SK-N-SH treated with all-trans-retinoic acid at 6 μM for 48 hours (cell line): Measurements from ENCODE around the gene FREM3.

Experiments
- ATAC-seq: fragments of 200-7000 bp; cut with Tn5 transposase; 3 replicates; pipeline ENCODE4 v1.9.1; 2020; ENCODE audit warnings: mild to moderate bottlenecking, moderate library complexity
- ARNTL ChIP-seq: fragments of 450-650 bp; formaldehyde crosslinking; IDR thresholded peaks from 2 replicates; pipeline ENCODE4 v1.5.0; 2020; ENCODE audit warnings: low read depth, mild to moderate bottlenecking, moderate library complexity, borderline replicate concordance
- BACH2 ChIP-seq: fragments of 250-450 bp; sonication (Bioruptor Pico); IDR thresholded peaks from 2 replicates; pipeline ENCODE4 v1.9.0; 2021; ENCODE audit warnings: mild to moderate bottlenecking, borderline replicate concordance
- CSDC2 ChIP-seq: fragments of 250-450 bp; sonication (Bioruptor Pico); IDR thresholded peaks from 2 replicates; pipeline ENCODE4 v1.5.0; 2020; ENCODE audit warnings: mild to moderate bottlenecking, moderate library complexity
- ESRRG ChIP-seq: fragments of 250-450 bp; sonication (Bioruptor Pico); IDR thresholded peaks from 2 replicates; pipeline ENCODE4 v1.6.1; 2021; ENCODE audit warnings: mild to moderate bottlenecking
- GLIS3 ChIP-seq: fragments of 250-450 bp; sonication (Bioruptor Pico); IDR thresholded peaks from 2 replicates; pipeline ENCODE4 v1.5.0; 2020; ENCODE audit warnings: mild to moderate bottlenecking, moderate library complexity
- ISL1 ChIP-seq: fragments of 250-450 bp; sonication (Bioruptor Pico); IDR thresholded peaks from 2 replicates; pipeline ENCODE4 v2.1.2; 2022; ENCODE audit warnings: mild to moderate bottlenecking, moderate library complexity
- OSR1 ChIP-seq: fragments of 250-450 bp; sonication (Bioruptor Pico); IDR thresholded peaks from 2 replicates; pipeline ENCODE4 v1.8.0; 2022; ENCODE audit warnings: moderate library complexity, mild to moderate bottlenecking, inconsistent platforms
- POU6F1 ChIP-seq: fragments of 250-450 bp; sonication (Bioruptor Pico); IDR thresholded peaks from 2 replicates; pipeline ENCODE4 v1.8.0; 2021; ENCODE audit warnings: low read depth, mild to moderate bottlenecking, moderate library complexity, borderline replicate concordance
- PPARA ChIP-seq: fragments of 250-450 bp; sonication (Bioruptor Pico); IDR thresholded peaks from 2 replicates; pipeline ENCODE4 v1.5.0; 2020; ENCODE audit warnings: mild to moderate bottlenecking, borderline replicate concordance
- RARB ChIP-seq: fragments of 250-450 bp; sonication (Bioruptor Pico); IDR thresholded peaks from 2 replicates; pipeline ENCODE4 v1.8.0; 2021; ENCODE audit warnings: mild to moderate bottlenecking, moderate library complexity
- SNAI2 ChIP-seq: fragments of 250-450 bp; sonication (Bioruptor Pico); IDR thresholded peaks from 2 replicates; pipeline ENCODE4 v1.5.0; 2020; ENCODE audit warnings: mild to moderate bottlenecking, moderate library complexity
- TCF4 ChIP-seq: fragments of 250-450 bp; sonication (Bioruptor Pico); IDR thresholded peaks from 2 replicates; pipeline ENCODE4 v1.8.0; 2021; ENCODE audit warnings: mild to moderate bottlenecking, moderate library complexity, borderline replicate concordance
- TOX ChIP-seq: fragments of 250-450 bp; sonication (Bioruptor Pico); IDR thresholded peaks from 2 replicates; pipeline ENCODE4 v1.8.0; 2021; ENCODE audit warnings: mild to moderate bottlenecking, moderate library complexity, borderline replicate concordance
- ZFP3 ChIP-seq: fragments of 250-450 bp; sonication (Bioruptor Pico); IDR thresholded peaks from 2 replicates; pipeline ENCODE4 v1.5.0; 2020; ENCODE audit warnings: mild to moderate bottlenecking, moderate library complexity
- ZFP30 ChIP-seq: fragments of 450-650 bp; formaldehyde crosslinking; IDR thresholded peaks from 2 replicates; pipeline ENCODE4 v1.5.0; 2022; ENCODE audit warnings: mild to moderate bottlenecking, moderate library complexity
- ZNF565 ChIP-seq: fragments of 450-650 bp; formaldehyde crosslinking; conservative IDR thresholded peaks from 2 replicates; pipeline ENCODE4 v1.5.0; 2020; ENCODE audit warnings: low read depth, mild to moderate bottlenecking, moderate library complexity
- ZNF70 ChIP-seq: fragments of 450-650 bp; formaldehyde crosslinking; IDR thresholded peaks from 2 replicates; pipeline ENCODE4 v1.5.0; 2020; ENCODE audit warnings: mild to moderate bottlenecking, moderate library complexity
- ZNF8 ChIP-seq: fragments of 450-650 bp; formaldehyde crosslinking; IDR thresholded peaks from 2 replicates; pipeline ENCODE4 v1.5.0; 2020; ENCODE audit warnings: mild to moderate bottlenecking, moderate library complexity
- TF ChIP-seq, protein P1 (sequence below): fragments of 250-450 bp; sonication (Bioruptor Pico); IDR thresholded peaks from 2 replicates; pipeline ENCODE4 v1.8.0; 2020; ENCODE audit warnings: mild to moderate bottlenecking, moderate library complexity, borderline replicate concordance
- TF ChIP-seq, protein P2 (sequence below): fragments of 250-450 bp; sonication (Bioruptor Pico); IDR thresholded peaks from 2 replicates; pipeline ENCODE4 v1.5.1; 2020; ENCODE audit warnings: low read depth, mild to moderate bottlenecking, moderate library complexity
- TF ChIP-seq, protein P3 (sequence below): fragments of 250-450 bp; sonication (Bioruptor Pico); IDR thresholded peaks from 2 replicates; pipeline ENCODE4 v1.5.1; 2021; ENCODE audit warnings: mild to moderate bottlenecking, moderate library complexity
- TF ChIP-seq, protein P4 (sequence below): fragments of 250-450 bp; sonication (Bioruptor Pico); IDR thresholded peaks from 2 replicates; pipeline ENCODE4 v1.5.0; 2020; ENCODE audit warnings: mild to moderate bottlenecking, moderate library complexity

The FREM3 gene

DNA sequence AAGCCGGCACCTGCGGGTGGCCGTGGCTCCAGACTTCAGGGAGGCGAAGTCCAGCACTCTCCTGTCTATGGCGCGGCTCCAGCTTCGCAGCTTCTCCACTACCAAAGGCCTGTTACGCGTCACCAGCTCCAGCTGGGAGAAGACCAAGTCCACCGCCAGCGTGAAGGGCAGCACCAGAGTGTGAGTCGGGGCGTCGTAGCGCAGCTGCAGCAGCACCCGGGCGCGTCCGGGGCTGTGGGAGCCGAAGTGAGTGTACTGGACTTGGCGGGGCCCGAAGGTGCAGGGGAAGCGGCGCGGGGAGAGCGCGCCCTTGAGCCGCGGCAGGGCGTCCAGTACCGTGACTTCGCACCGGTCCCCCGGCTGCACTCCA, 444 bp downstream of the FREM3 start:
- peak; percentile 72 for ATAC-seq
- no peak for TF ChIP-seq TCF4 (CRISPR knock-in tag)

DNA sequence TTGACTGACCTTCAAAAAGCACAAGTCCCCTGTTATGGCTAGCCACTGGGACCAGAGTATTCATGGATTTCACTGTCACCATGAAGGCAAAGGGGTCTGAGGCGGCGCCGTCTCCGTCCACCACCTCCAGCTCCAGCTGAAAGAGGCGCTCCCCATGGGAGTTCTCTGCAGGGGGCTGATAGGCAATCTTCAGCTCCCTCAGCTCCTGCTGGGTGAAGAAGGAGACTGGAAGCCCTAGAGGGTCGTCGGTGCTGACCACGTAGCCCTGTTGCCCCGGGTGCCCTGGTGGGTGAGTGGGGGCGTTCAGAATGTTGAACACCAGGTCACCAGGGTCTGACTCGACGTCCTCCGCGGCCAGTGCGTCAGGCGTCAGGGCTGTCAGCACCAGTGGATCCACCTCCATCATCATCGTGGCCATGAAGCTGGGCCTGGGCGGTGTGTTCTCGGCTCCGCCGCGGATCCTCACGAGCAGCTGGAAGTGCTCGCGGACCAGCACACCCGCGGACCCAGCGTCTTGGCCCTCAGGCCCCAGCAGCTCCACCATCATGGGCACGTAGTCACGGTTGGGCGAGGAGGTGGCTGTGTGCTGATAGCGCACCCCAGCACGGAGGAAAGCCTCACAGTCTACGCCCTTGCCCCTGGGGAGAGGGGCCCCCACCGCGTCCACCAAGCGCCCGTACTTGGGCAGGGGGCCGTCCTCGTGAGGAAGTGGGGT, 987 bp downstream of the FREM3 start:
- no peak for TF ChIP-seq RARB (CRISPR knock-in tag)
- no peak for TF ChIP-seq ZNF8 (CRISPR knock-in tag)
- no peak for TF ChIP-seq BACH2 (CRISPR knock-in tag)
- TF ChIP-seq ARNTL (CRISPR knock-in tag), result no peak
- TF ChIP-seq OSR1 (CRISPR knock-in tag), result no peak
- TF ChIP-seq, protein P1, sequence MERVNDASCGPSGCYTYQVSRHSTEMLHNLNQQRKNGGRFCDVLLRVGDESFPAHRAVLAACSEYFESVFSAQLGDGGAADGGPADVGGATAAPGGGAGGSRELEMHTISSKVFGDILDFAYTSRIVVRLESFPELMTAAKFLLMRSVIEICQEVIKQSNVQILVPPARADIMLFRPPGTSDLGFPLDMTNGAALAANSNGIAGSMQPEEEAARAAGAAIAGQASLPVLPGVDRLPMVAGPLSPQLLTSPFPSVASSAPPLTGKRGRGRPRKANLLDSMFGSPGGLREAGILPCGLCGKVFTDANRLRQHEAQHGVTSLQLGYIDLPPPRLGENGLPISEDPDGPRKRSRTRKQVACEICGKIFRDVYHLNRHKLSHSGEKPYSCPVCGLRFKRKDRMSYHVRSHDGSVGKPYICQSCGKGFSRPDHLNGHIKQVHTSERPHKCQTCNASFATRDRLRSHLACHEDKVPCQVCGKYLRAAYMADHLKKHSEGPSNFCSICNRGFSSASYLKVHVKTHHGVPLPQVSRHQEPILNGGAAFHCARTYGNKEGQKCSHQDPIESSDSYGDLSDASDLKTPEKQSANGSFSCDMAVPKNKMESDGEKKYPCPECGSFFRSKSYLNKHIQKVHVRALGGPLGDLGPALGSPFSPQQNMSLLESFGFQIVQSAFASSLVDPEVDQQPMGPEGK (CRISPR knock-in tag), result no peak
- no peak for TF ChIP-seq POU6F1
- no peak for TF ChIP-seq ESRRG (CRISPR knock-in tag)
- TF ChIP-seq, protein P2, sequence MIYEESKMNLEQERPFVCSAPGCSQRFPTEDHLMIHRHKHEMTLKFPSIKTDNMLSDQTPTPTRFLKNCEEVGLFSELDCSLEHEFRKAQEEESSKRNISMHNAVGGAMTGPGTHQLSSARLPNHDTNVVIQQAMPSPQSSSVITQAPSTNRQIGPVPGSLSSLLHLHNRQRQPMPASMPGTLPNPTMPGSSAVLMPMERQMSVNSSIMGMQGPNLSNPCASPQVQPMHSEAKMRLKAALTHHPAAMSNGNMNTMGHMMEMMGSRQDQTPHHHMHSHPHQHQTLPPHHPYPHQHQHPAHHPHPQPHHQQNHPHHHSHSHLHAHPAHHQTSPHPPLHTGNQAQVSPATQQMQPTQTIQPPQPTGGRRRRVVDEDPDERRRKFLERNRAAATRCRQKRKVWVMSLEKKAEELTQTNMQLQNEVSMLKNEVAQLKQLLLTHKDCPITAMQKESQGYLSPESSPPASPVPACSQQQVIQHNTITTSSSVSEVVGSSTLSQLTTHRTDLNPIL (CRISPR knock-in tag), result no peak
- TF ChIP-seq CSDC2 (CRISPR knock-in tag), result no peak
- no peak for TF ChIP-seq TCF4 (CRISPR knock-in tag)
- TF ChIP-seq SNAI2 (CRISPR knock-in tag), result no peak
- no peak for TF ChIP-seq ZFP30 (CRISPR knock-in tag)
- TF ChIP-seq ISL1 (CRISPR knock-in tag), result no peak
- ATAC-seq, result peak; percentile 25

DNA sequence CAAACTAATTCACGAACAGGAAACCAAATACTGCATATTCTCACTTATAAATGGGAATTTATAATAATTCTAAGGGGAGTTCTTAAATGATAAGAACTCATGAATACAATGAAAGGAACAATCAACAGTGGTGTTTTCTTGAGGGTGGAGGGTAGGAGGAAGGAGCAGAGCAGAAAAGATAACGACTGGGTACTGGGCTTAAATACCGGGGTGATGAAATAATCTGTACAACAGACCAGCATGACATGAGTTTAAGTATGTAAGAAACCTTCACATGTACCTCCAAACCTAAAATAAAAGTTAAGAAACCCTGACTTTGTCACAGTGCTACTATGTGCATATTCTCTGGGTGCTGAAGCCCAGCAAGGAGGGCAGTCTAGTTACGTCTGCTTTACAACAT, 6.6 kb downstream of the FREM3 start:
- ATAC-seq, result no peak
- TF ChIP-seq, protein P3, sequence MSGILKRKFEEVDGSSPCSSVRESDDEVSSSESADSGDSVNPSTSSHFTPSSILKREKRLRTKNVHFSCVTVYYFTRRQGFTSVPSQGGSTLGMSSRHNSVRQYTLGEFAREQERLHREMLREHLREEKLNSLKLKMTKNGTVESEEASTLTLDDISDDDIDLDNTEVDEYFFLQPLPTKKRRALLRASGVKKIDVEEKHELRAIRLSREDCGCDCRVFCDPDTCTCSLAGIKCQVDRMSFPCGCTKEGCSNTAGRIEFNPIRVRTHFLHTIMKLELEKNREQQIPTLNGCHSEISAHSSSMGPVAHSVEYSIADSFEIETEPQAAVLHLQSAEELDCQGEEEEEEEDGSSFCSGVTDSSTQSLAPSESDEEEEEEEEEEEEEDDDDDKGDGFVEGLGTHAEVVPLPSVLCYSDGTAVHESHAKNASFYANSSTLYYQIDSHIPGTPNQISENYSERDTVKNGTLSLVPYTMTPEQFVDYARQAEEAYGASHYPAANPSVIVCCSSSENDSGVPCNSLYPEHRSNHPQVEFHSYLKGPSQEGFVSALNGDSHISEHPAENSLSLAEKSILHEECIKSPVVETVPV (CRISPR knock-in tag), result no peak
- TF ChIP-seq ESRRG (CRISPR knock-in tag) (no peak), ZFP3 (CRISPR knock-in tag) (no peak), PPARA (CRISPR knock-in tag) (no peak), SNAI2 (CRISPR knock-in tag) (no peak), TOX (CRISPR knock-in tag) (no peak), ZNF70 (CRISPR knock-in tag) (no peak), POU6F1 (no peak), CSDC2 (CRISPR knock-in tag) (no peak), ARNTL (CRISPR knock-in tag) (no peak), ISL1 (CRISPR knock-in tag) (no peak), GLIS3 (CRISPR knock-in tag) (no peak), ZFP30 (CRISPR knock-in tag) (no peak), ZNF565 (no peak), RARB (CRISPR knock-in tag) (no peak), OSR1 (CRISPR knock-in tag) (no peak), ZNF8 (CRISPR knock-in tag) (no peak)
- TF ChIP-seq, protein P2 (CRISPR knock-in tag), result no peak
- TF ChIP-seq, protein P4, sequence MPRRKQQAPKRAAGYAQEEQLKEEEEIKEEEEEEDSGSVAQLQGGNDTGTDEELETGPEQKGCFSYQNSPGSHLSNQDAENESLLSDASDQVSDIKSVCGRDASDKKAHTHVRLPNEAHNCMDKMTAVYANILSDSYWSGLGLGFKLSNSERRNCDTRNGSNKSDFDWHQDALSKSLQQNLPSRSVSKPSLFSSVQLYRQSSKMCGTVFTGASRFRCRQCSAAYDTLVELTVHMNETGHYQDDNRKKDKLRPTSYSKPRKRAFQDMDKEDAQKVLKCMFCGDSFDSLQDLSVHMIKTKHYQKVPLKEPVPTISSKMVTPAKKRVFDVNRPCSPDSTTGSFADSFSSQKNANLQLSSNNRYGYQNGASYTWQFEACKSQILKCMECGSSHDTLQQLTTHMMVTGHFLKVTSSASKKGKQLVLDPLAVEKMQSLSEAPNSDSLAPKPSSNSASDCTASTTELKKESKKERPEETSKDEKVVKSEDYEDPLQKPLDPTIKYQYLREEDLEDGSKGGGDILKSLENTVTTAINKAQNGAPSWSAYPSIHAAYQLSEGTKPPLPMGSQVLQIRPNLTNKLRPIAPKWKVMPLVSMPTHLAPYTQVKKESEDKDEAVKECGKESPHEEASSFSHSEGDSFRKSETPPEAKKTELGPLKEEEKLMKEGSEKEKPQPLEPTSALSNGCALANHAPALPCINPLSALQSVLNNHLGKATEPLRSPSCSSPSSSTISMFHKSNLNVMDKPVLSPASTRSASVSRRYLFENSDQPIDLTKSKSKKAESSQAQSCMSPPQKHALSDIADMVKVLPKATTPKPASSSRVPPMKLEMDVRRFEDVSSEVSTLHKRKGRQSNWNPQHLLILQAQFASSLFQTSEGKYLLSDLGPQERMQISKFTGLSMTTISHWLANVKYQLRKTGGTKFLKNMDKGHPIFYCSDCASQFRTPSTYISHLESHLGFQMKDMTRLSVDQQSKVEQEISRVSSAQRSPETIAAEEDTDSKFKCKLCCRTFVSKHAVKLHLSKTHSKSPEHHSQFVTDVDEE (CRISPR knock-in tag), result no peak
- TF ChIP-seq, protein P1 (CRISPR knock-in tag), result no peak
